Renal cortex interstitium (tissue), 15 donors: ENCODE results near the gene NUCB1. TPM values are rescaled to one million over a fixed set of nuclear protein-coding genes. Genes with fewer than 3 reads are reported as not detected.

Experiments used
- DNase-seq, 11 donors: peaks; one replicate each; pipeline ENCODE4 v3.0.0-alpha.2; 2013; ENCODE audit warnings: low read depth in 9 of 11, low spot score in 4 of 11; ENCODE audit errors: extremely low read depth in 1 of 11
- long read RNA-seq, 16 experiments: transcript quantifications; one replicate each; lab custom pipeline, GENCODE V29; 2026
- polyA plus RNA-seq, 3 donors: library from polyadenylated mRNA; unstranded; fragments of 120-200 nt; gene quantifications; one replicate each; pipeline ENCODE4 v1.2.1, GENCODE V29; 2013; ENCODE audit not compliant: insufficient read length in 3 of 3

NUCB1 gene
- 100 to 1,000 TPM; 231 to 319 (median 307) TPM for polyA plus RNA-seq
- long read RNA-seq, donor 1, partial matches to known transcripts = 123 of 130 reads
- long read RNA-seq, donor 1, other reads (novel, unspliced or antisense) = 0 of 130 reads
- long read RNA-seq, donor 2, partial matches to known transcripts = 47 of 52 reads
- long read RNA-seq, donor 2, other reads (novel, unspliced or antisense) = 0 of 52 reads
- long read RNA-seq, donor 3, transcript NUCB1-201 (13 exons, 2,668 nt) = major isoform, 29 of 93 reads
- long read RNA-seq, donor 3, partial matches to known transcripts = 59 of 93 reads
- long read RNA-seq, donor 3, other reads (novel, unspliced or antisense) = 0 of 93 reads
- long read RNA-seq, donor 4, transcript NUCB1-201 (13 exons, 2,668 nt) = major isoform, 32 of 73 reads
- long read RNA-seq, donor 4, partial matches to known transcripts = 40 of 73 reads
- long read RNA-seq, donor 4, other reads (novel, unspliced or antisense) = 0 of 73 reads
- long read RNA-seq, donor 5, transcript NUCB1-206 (3 exons, 563 nt) = minor isoform, 7 of 131 reads
- long read RNA-seq, donor 5, transcript NUCB1-201 (13 exons, 2,668 nt) = major isoform, 48 of 131 reads
- long read RNA-seq, donor 5, partial matches to known transcripts = 74 of 131 reads
- long read RNA-seq, donor 5, other reads (novel, unspliced or antisense) = 0 of 131 reads
- long read RNA-seq, donor 6, transcript NUCB1-201 (13 exons, 2,668 nt) = major isoform, 6 of 44 reads
- long read RNA-seq, donor 6, partial matches to known transcripts = 34 of 44 reads
- long read RNA-seq, donor 6, other reads (novel, unspliced or antisense) = 0 of 44 reads
- long read RNA-seq, donor 7, transcript NUCB1-201 (13 exons, 2,668 nt) = major isoform, 9 of 22 reads
- long read RNA-seq, donor 7, partial matches to known transcripts = 12 of 22 reads
- long read RNA-seq, donor 7, other reads (novel, unspliced or antisense) = 0 of 22 reads
- long read RNA-seq, donor 8, transcript NUCB1-201 (13 exons, 2,668 nt) = major isoform, 21 of 144 reads
- long read RNA-seq, donor 8, partial matches to known transcripts = 119 of 144 reads
- long read RNA-seq, donor 8, other reads (novel, unspliced or antisense) = 0 of 144 reads
- long read RNA-seq, donor 9, transcript NUCB1-201 (13 exons, 2,668 nt) = major isoform, 22 of 58 reads
- long read RNA-seq, donor 9, partial matches to known transcripts = 32 of 58 reads
- long read RNA-seq, donor 9, other reads (novel, unspliced or antisense) = 0 of 58 reads
- long read RNA-seq, donor 10, transcript NUCB1-201 (13 exons, 2,668 nt) = major isoform, 7 of 33 reads
- long read RNA-seq, donor 10, partial matches to known transcripts = 25 of 33 reads
- long read RNA-seq, donor 10, other reads (novel, unspliced or antisense) = 0 of 33 reads
- long read RNA-seq, donor 11, transcript NUCB1-201 (13 exons, 2,668 nt) = major isoform, 16 of 38 reads
- long read RNA-seq, donor 11, partial matches to known transcripts = 18 of 38 reads
- long read RNA-seq, donor 11, other reads (novel, unspliced or antisense) = 0 of 38 reads
- long read RNA-seq, donor 12, transcript NUCB1-201 (13 exons, 2,668 nt) = major isoform, 5 of 12 reads
- long read RNA-seq, donor 12, partial matches to known transcripts = 6 of 12 reads
- long read RNA-seq, donor 12, other reads (novel, unspliced or antisense) = 0 of 12 reads
- long read RNA-seq, donor 13, transcript NUCB1-201 (13 exons, 2,668 nt) = major isoform, 10 of 167 reads
- long read RNA-seq, donor 13, partial matches to known transcripts = 151 of 167 reads
- long read RNA-seq, donor 13, other reads (novel, unspliced or antisense) = 0 of 167 reads
- long read RNA-seq, donor 14, partial matches to known transcripts = 39 of 41 reads
- long read RNA-seq, donor 14, other reads (novel, unspliced or antisense) = 0 of 41 reads
- long read RNA-seq, donor 15, transcript NUCB1-201 (13 exons, 2,668 nt) = major isoform, 5 of 11 reads
- long read RNA-seq, donor 15, partial matches to known transcripts = 5 of 11 reads
- long read RNA-seq, donor 15, other reads (novel, unspliced or antisense) = 0 of 11 reads
- long read RNA-seq, donor 16, transcript NUCB1-201 (13 exons, 2,668 nt) = major isoform, 46 of 151 reads
- long read RNA-seq, donor 16, partial matches to known transcripts = 99 of 151 reads
- long read RNA-seq, donor 16, other reads (novel, unspliced or antisense) = 0 of 151 reads

DNA sequence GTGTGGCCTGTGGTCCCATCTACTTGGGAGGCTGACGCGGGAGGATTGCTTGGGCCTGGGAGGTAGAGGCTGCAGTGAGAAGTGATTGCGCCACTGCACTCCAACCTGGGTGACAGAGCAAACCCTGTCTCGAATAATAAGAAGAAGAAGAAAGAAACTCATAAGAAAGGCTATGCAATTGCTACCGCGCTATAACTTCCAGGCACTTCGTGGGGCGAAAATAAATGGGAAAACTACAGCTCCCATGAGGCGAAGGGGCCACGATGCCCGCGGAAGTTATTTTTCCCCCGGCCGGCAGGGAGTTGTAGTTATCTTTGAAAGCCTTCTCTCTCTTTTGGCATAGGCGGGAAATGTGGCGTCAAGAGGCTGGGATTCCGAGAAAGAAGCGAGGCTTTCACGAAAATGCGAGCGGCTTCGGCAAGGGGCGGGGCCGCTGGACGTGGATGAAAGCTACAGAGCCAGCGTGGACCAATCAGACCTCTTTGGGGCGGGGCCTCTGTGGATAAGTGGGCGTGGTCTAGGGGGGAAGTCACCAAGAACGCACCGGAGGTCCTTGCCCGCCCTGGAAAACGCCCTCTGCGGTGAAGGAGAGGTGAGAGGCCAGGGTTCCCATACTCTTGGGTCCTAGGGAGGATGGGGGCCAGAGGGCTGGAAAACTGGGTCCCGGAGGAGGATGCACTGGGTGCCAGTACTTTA lies at the start of gene NUCB1:
Gene NUCB1, plus strand, starts transcription at position 532 of the 696 bp plus-strand sequence. CDS start 485 bp downstream, outside the sequence.
- peak; percentile 95 to 99 (median 99) for DNase-seq

DNA sequence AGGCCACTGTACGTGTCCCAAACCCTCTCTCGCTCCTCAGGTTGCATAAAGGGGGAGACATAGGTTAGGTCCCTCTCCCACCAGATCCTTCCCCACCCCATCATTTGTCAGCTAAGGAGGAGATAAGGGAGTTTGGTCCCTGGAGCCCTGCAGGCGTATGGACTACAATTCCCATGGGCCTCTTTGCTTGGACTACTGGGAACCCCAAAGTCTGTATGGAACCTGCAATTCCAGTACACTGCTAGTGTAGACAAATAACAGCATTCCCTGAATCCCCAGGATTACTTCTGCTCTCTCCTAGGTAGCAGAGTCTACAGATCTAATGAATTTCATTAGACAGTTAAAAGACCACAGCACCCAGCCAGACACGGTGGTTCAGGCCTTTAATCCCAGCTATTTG lies 47.8 kb upstream of the NUCB1 start:
- DNase-seq = no peak

GRCh38 chr19:48853483-48853882 lies 46.6 kb upstream of the NUCB1 start:
- DNase-seq = no peak

- no peak for DNase-seq
Observed at GRCh38 chr19:48854103-48854502, 46.0 kb upstream of the NUCB1 start.

- DNase-seq = no peak
Observed at GRCh38 chr19:48856921-48857320, 43.2 kb upstream of the NUCB1 start.

GRCh38 chr19:48858984-48859710 lies 41.0 kb upstream of the NUCB1 start:
- no peak for DNase-seq

DNA sequence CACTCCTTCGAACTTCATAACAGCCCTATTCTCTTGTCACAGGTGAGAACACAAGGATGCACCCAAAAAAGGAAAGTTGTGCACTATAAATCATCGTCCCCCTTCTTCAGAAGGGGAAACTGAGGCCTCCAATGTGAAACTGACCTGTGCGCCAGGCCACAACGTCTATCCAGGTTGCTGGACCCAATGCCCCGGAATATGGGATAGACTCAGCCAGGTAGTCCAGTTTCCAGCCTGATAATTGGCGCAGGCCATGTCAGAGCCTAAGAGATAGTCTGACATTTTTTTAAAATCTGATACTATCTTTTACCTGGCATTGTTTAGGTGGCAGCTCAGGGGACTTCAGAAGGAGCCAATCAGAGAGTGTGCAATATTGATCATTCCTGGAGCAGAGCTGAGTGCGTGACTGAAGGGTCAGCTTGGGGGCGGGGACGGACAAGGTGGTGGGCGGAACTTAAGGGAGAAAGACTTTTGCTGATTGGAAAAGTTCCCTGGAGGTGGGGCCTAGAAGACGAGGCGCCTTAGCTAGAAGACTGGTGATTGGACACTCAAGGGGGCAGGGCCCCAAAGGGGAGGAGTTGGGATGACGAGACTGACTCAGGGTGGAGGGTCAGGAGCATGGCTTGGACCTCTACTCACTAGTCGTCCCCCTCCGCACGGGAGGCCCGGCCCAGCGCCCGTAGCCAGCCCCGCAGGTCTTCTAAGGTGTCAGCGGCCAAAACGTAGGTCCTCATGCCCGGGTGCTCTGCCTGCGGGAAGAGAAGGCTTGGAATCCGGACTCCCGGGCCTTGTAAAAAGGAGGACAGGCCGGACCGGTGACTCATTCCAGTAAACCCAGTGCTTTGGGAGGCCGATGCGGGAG lies 40.2 kb upstream of the NUCB1 start:
- no peak for DNase-seq

GRCh38 chr19:48861313-48861712 lies 38.8 kb upstream of the NUCB1 start:
- no peak for DNase-seq

DNA sequence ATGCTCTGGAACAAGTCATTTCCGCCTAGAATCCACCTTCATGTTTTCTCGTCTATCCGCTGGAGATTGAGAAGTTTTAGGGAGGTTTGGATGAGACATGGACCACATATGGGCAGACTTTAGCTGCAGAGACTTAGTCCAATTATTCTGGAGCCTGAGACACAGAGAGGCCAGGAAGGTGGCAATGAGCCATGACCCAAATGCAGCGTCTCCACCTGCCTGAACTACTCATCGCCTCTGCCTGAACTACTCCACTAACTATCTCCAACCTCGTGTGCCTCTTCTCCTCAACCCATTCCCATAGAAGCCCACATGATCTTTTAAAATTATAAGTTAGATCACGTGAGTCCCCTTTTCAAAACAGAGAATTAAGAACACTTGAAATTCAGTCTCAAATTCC lies 37.3 kb upstream of the NUCB1 start:
- no peak for DNase-seq

- DNase-seq = no peak
Observed at GRCh38 chr19:48866692-48867091, 33.4 kb upstream of the NUCB1 start.

DNA sequence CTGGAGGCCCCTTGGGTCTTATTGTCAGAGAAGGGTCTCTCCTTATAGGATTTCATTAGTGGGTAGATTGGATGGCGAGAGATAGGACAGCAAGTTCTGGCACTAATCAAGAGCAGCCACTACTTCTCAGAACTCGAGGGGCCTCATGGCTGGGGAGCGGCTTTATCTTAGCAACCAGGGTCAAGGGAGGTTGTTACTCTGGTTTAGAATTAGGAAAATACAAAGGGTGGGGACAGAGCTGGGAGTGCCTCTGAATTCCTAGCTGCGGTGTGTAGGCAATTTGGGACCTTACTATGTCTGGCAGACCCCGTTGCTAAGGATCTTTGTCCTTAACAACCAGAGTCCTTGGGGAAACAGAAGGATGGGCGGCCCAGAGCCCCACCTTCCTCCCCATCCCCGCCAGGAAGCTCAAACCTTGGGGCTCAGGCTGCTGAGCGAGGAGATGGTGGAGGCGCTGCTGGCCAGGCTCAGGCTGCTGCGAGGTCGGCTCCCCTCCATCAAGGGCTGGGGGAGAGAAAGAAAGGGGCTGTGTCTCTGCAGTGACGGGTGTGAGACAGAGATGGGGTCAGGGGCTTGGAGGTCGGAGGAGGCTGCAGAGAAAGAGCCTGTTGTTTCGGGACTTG lies 32.9 kb upstream of the NUCB1 start:
- DNase-seq = no peak

DNA sequence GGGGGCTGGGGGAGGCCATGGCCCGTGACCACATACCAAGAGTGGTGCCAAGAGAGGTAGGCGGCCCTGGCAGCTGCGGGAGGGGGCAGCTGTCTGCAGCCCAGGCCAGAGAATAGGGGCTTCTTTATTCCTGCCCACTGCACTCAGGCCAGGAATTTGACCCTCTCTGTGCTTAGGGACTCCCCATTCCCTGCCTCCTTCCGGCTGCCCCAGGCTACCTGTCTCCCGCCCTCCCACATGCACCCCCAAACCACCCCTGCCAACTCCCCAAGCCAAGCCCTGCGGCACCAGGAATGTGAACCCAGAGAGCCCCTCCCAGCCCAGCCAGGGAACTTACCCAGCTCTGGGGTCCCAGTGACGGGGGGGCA lies 32.4 kb upstream of the NUCB1 start:
- DNase-seq = no peak

DNA sequence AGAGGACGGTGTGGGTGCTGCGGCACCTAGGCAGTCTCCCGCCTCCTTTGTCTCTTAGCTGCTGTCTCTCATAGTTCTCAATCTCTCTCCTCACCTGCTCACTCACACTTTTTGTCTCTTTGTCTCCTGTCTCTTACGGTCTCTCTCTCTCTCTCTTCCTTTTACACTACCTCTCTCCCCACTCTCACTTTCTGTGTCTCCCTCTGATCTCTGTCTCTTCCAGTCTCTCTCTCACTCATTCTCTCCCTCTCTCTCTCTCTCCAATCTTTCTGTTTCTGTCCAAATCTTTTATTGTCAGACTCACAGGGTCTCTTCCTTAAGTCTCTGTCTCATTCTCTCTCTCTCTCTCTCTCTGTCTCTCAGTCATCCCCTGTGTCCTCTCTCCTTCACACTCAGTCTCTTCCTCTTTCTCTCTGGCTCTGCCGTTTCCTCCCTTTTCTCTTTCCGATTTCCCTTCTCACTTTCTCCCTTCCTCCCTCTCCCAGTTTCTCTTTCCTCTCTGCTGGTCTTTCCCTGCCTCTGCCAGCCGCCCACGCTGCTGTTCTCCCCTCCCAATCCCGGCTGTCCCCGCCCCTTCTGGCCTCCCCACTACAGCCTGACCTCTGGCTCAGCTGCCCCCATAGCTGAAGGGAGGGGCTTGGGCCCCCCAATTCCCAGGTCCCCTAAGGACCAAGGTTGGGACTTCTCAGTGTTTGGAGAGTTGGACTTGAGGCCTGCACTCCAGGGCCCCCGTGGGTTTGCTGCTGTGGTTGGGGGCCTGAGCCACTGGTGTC lies 31.8 kb upstream of the NUCB1 start, which contains the start of gene PLEKHA4:
Gene PLEKHA4, minus strand, starts transcription at position 504 of the 773 bp plus-strand sequence. CDS start 997 bp downstream, outside the sequence.
- no peak for DNase-seq

GRCh38 chr19:48870048-48870447 lies 30.1 kb upstream of the NUCB1 start:
- no peak for DNase-seq
